HG03175 (cell line): ENCODE data around the gene COX7A2.

Source experiments
- ATAC-seq: cut with Tn5 transposase; IDR thresholded peaks from one replicate; pipeline ENCODE4 v1.9.1; 2021; ENCODE audit warnings: mild to moderate bottlenecking, moderate library complexity; ENCODE audit not compliant: unreplicated experiment

The COX7A2 gene, protein sequence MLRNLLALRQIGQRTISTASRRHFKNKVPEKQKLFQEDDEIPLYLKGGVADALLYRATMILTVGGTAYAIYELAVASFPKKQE

GRCh38 chr6:75243333-75244062, at the start of gene COX7A2:
TSS of gene COX7A2 (minus strand) at chr6:75243801. CDS start at chr6:75243734, 67 bp downstream.
- peak; percentile 95 for ATAC-seq

DNA sequence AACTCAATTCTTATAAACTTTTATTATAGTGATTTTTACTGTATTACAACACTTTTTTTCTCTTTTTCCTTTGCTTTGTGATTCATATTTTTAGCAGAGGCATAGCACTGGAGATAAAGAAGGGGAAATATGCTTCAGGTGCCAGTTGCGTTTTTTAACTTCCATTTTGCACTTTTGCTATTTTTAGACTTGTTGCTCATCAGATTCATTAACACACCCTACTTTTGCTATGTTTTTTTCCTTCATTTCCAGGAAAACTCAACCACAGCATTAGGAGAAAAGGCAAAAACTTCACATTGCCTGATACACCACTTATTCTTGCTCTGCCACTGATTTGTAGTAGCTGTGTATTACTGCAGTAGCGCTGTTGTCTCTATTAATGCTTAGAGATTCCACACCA, 49.0 kb upstream of the COX7A2 start:
- ATAC-seq: no peak

- ATAC-seq: no peak
Measured at GRCh38 chr6:75291744-75292143, 48.1 kb upstream of the COX7A2 start.

DNA sequence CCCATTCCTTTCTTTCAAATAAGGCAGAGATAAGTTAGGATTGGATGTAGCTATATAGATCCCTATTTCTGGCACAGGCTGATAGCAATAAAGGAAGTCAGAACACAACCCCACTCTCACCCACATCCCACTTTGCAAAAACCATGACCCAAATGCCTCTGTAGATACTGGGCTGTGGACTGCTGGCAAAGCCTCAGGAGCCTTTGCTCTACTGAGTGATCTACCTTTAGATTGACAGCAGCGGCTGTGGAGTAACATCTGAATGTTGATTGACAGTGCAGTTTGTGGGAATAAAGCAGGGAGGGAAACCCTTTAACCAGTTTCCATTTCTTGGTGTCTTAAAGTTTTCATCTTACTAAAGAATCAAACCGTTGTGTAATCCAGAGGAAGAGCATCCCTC, 47.7 kb upstream of the COX7A2 start:
- ATAC-seq: no peak

DNA sequence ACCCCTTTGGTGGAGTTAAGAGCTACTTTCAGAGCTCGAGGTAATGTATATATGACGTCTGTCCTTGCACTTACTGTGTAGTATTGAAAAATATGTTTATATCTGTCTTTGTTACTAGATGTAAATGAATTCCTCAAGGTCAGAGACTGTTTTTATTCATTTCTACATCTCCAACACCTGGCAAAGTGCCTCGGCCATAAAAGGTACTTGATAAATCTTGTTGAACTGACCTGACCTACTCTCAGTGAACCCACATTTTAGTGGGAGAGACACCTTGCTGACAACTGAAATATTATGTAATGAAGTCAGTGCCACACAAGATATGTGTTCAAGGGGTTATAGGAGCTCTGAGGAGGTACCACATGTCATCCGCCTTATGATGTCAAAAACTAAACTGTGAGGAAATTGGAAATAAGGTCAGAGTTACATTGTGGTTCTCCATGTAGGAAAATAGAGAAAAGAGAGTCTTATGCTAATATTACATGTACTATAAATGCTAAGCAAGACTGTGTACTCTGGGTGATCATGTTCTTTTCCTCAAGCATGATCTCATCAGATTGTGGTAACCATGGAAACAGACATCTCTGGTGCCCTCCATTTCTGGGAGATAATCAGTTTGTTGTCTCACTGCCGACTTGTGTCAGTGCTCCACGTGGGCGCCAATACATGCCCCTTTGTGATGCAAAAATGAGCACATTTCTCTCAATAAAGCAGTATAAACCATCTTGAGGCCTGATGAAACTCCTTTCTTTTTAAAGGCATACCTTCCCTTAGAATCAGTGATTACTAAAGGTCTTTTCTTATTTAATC, 46.7 kb upstream of the COX7A2 start:
- no peak for ATAC-seq

GRCh38 chr6:75288023-75288422, 44.4 kb upstream of the COX7A2 start:
- no peak for ATAC-seq

GRCh38 chr6:75287424-75287823, 43.8 kb upstream of the COX7A2 start:
- no peak for ATAC-seq

DNA sequence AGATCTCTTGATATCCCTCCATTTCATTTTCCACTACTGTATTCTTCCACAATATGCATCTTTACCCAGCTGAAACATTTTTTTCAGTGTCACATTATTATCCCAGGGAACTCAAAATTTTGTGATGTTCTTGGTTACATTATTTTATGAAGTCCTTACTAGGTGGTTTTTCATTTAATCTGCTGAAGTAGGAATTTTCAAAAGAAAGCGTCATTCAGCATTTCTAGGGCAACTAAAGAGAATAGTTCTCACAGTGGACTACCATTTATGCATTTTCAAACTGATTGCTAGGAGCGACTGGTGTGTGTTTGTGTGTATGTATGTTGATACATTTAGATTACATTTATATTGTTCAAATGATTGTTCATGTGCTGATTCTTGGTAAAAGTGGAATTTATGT, 43.4 kb upstream of the COX7A2 start:
- no peak for ATAC-seq

GRCh38 chr6:75285283-75285639, 41.7 kb upstream of the COX7A2 start:
- peak; percentile 18 for ATAC-seq

GRCh38 chr6:75284632-75285282, 41.2 kb upstream of the COX7A2 start, which contains the start of gene TMEM30A:
TSS of gene TMEM30A (minus strand) at chr6:75284792. CDS start at chr6:75284638, 154 bp downstream.
- peak; percentile 88 for ATAC-seq

DNA sequence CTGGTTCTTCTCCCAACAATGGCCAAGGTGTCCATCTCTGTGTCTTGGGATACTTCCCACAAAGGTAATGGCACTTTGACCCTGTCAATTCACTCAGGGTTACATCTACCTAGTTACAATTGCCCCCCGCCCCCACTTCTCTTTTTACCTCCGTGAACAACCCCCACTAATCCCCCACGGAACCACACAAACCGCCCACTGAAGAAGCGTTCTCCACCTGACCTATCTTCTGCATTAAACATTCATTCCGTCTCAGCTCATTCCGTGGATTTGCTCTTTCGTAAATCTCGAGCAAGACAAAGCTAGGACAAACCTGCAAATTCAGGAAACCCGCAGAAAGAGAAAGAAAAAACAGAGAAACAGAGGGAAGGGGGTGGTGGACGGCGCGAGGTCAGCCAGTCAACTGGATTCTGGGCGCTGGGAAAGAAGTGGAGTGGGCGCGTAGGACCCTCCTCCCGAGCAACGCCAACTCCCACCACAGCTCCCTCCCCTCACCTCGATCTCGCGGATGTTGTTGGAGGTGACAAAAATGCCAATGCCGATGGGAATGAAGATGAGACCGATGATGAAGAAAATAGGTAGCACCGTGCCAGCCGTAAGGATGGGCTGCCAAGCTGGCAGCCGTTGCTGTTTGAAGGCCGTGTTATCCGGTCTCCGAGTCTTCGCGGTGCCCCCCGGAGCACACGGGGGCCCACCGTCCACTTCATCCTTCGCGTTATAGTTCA, 40.5 kb upstream of the COX7A2 start:
- ATAC-seq: peak; percentile 24

GRCh38 chr6:75282706-75283105, 39.1 kb upstream of the COX7A2 start:
- ATAC-seq: no peak

- no peak for ATAC-seq
Measured at GRCh38 chr6:75281653-75282052, 38.1 kb upstream of the COX7A2 start.

DNA sequence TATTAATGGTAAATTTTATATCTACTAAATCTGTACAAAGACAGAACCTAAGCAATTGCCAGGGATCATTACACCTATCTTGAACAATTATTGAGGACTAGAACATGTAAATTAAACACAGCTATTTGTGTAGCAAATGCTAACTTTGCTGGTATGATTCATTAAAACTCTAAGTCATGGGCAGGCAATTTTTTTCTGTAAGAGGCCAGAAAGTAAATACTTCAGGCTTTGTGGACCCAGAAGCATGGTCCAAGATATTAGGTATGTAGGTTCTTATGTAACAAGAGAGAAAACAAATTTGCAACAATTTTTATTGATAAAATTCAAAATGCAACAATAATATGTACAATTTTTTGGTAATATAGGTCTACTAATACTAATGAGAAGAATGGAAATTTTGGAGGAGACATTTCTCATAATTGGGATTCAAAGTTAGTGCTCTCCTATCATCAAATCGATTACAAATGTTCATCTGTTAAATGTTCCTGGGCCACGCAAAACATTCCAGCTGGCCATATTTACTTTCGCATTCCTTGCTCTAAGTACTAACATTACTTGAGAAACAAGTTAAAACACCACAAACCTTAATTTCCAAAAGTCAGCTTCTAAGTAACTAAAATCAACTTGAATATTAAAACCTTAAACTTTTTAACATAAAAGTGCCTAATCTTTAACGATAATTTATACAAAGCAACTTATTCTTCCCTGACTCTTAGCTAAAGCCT, 36.7 kb upstream of the COX7A2 start:
- no peak for ATAC-seq

- no peak for ATAC-seq
Measured at GRCh38 chr6:75279418-75279817, 35.8 kb upstream of the COX7A2 start.

DNA sequence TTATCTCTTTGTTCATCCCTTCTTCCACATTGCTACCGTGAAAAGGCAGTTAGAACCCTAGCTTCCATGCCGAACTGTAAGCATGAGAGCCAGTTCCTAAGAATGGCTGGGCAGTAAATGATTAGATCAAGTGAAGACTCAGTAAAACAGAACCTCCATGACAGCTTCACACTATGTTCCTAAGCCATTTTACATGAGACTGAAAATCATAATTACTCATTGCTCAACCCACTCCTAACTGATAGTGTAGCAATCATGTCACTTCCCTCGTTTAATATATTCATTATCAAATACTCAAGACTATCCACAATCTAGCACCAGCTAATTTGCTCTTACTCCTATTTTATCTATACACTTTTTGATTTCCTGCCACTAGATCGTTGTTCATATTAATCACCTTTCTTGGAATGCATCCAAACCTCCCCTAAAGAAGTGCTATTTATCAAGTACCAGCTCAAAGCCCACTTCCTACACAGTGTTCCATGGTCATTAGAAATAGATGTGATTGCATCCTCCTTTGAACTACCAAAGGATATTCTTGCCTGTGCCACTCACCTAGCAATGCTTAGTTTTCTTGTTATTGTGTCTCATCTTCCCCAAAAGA, 35.0 kb upstream of the COX7A2 start:
- no peak for ATAC-seq

DNA sequence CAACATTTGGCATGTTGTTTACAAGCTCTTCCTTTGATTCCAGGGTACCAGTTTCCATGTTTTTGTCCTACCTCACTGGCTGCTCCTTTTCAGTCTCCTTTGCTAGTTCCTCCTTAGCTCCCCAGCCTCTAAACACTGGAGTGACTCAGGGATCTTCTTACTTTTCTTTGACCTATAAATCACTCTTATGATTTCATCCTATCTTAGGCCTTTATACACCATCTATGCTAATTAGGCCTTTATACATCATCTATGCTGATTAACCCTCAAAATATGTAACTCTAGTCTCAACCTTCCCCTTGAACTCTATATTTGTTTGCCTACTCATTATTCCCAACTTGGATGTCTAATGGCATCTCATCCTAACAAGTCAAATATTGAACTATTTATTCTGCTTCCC, 31.5 kb upstream of the COX7A2 start:
- no peak for ATAC-seq

- no peak for ATAC-seq
Measured at GRCh38 chr6:75273009-75273408, 29.4 kb upstream of the COX7A2 start.

DNA sequence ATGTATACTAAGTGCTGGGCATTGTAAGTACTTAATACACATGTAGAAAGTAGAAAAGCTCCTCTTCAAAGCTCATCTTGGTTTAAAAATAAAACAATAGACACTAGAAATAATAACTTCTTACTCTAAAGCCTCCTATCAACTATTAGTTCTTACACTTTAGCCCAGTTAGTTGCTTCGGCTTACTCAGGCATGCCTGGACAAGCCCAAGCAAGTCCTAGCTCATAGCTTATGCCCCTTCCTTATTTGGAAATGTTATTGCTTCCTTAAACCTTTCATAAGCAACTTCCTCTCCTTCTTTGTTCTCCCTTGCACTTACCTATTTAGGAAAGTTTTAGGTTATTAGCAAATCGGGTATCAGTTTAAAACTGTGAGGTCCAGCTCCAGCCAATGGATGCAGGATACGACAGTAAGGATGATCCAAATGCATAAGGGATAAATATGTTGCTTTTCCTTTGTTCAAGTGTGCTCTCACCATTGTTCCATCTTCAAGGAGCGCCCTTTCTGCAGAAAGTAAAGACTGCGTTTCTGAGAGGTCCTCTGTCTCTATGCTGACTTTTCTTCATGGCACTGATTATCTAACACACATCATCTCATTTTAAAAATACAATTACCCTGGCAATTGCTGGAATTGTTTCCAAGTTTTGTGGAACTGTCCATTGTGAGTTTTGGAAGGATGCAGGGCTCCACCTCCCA, 28.7 kb upstream of the COX7A2 start:
- no peak for ATAC-seq
